Hepatocyte (in vitro differentiated cells): ENCODE results near the gene ABHD4. TPM values are rescaled to one million over a fixed set of nuclear protein-coding genes. Genes with fewer than 3 reads are reported as not detected.

Experiments used
- DNase-seq: peaks from one replicate; pipeline ENCODE4 v3.0.0-alpha.2; 2016; ENCODE audit warnings: low spot score
- H2AFZ ChIP-seq: fragments of 200-600 bp; sonication (generic); 2 replicates; pipeline ENCODE4 v1.6.0; 2016; ENCODE audit warnings: antibody characterized with exemption, mild to moderate bottlenecking
- H3K27ac ChIP-seq: fragments of 200-600 bp; sonication (generic); 2 replicates; pipeline ENCODE4 v1.5.1; 2016; ENCODE audit warnings: mild to moderate bottlenecking
- H3K27me3 ChIP-seq: fragments of 200-600 bp; sonication (generic); 2 replicates; pipeline ENCODE4 v1.6.1; 2016
- H3K36me3 ChIP-seq: fragments of 200-600 bp; sonication (generic); replicated peaks from 2 replicates; pipeline ENCODE4 v1.5.1; 2016; ENCODE audit warnings: low read depth; ENCODE audit not compliant: insufficient read depth
- H3K4me1 ChIP-seq: fragments of 200-600 bp; sonication (generic); 2 replicates; pipeline ENCODE4 v1.5.1; 2016; ENCODE audit warnings: mild to moderate bottlenecking, moderate library complexity; ENCODE audit not compliant: insufficient read depth
- H3K4me2 ChIP-seq: fragments of 200-600 bp; sonication (generic); 2 replicates; pipeline ENCODE4 v1.6.0; 2016
- H3K4me3 ChIP-seq: fragments of 200-600 bp; sonication (generic); 2 replicates; pipeline ENCODE4 v1.5.1; 2016; ENCODE audit warnings: mild to moderate bottlenecking
- H3K79me2 ChIP-seq: fragments of 200-600 bp; sonication (generic); 2 replicates; pipeline ENCODE4 v1.6.0; 2017; ENCODE audit warnings: mild to moderate bottlenecking
- H3K9me2 ChIP-seq: fragments of 200-600 bp; sonication (generic); replicated peaks from 2 replicates; pipeline ENCODE4 v1.6.0; 2017; ENCODE audit warnings: mild to moderate bottlenecking; ENCODE audit not compliant: insufficient read depth
- H3K9me3 ChIP-seq: fragments of 200-600 bp; sonication (generic); 2 replicates; pipeline ENCODE4 v1.5.1; 2016; ENCODE audit warnings: low read depth, mild to moderate bottlenecking
- H4K20me1 ChIP-seq: fragments of 200-600 bp; sonication (generic); 2 replicates; pipeline ENCODE4 v1.6.0; 2016; ENCODE audit warnings: mild to moderate bottlenecking; ENCODE audit not compliant: insufficient read depth, poor library complexity, severe bottlenecking
- CTCF ChIP-seq: fragments of 200-600 bp; sonication (generic); IDR thresholded peaks from 2 replicates; pipeline ENCODE4 v1.5.1; 2016; ENCODE audit warnings: antibody characterized with exemption, mild to moderate bottlenecking; ENCODE audit not compliant: poor library complexity
- EZH2 ChIP-seq: fragments of 200-600 bp; sonication (generic); IDR thresholded peaks from 2 replicates; pipeline ENCODE4 v1.6.1; 2016; ENCODE audit warnings: antibody characterized with exemption, mild to moderate bottlenecking, borderline replicate concordance
- EZH2phosphoT487 ChIP-seq: fragments of 200-600 bp; sonication (generic); IDR thresholded peaks from one replicate; pipeline ENCODE4 v1.6.1; 2018; ENCODE audit warnings: antibody characterized with exemption, mild to moderate bottlenecking, low read depth, moderate library complexity; ENCODE audit not compliant: unreplicated experiment, severe bottlenecking
- WGBS: methylation state at CpG from one replicate; pipeline ENCODE4 v1.1.6; 2016; ENCODE audit warnings: low lambda C conversion rate; ENCODE audit errors: missing lambda C conversion rate; 5-methylcytosine and 5-hydroxymethylcytosine counted together
- polyA plus RNA-seq: library from polyadenylated mRNA; unstranded; fragments of >200 nt; fragmentation: Nextera tagmentation; extraction: Ambion mirVana; gene quantifications from 2 replicates; pipeline ENCODE4 v1.2.1, GENCODE V29; 2016
- total RNA-seq: library from RNA; depleted of rRNA; stranded (reverse); fragments of >200 nt; gene quantifications from 2 replicates; pipeline ENCODE4 v1.2.3, GENCODE V29; 2014

Gene ABHD4
- total and polyA plus RNA-seq, 2 experiments from 2014 or later: 30.7 to 49.8 TPM

- no peak for TF ChIP-seq EZH2
- no peak for TF ChIP-seq CTCF
- no peak for TF ChIP-seq EZH2phosphoT487
- Histone ChIP-seq H3K36me3 (no peaks in the 10 kb centered on the region), H2AFZ (no peak overlapping the region), H3K27me3 (no peaks in the 10 kb centered on the region), H3K79me2 (peaks cover 77% of the 10 kb centered on the region), H4K20me1 (peaks cover 7% of the 10 kb centered on the region), H3K4me3 (no peak overlapping the region), H3K9me3 (no peaks in the 10 kb centered on the region), H3K9me2 (no peaks in the 10 kb centered on the region), H3K27ac (no peak overlapping the region), H3K4me2 (no peak overlapping the region), H3K4me1 (no peaks in the 10 kb centered on the region)
- DNase-seq: no peak
- 78% methylated on average over 6 of the region's 6 CpGs for WGBS
Observed at GRCh38 chr14:22577334-22577908, 20.7 kb upstream of the ABHD4 start.

DNA sequence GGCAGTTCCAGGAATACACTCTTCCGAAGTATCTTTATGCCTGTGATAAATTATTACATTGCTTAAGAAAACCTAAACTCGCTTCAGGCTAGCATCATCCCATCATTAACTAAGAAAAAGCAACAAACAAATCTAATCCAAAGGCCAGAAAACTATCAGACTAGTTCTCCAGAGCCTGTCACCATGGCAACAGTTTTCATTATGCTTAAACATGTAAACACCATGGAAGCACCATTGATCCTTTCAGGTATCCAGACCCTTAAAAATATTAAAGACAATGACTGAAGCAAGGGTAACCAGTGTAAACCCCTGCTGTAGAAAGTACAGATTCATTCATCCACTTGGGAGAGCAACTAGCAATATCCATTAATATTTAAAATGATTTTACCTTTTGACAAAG, 18.9 kb upstream of the ABHD4 start:
- no peaks in the 10 kb centered on the region for H3K27me3 ChIP-seq
- no peak overlapping the region for H2AFZ ChIP-seq
- no peaks in the 10 kb centered on the region for H3K9me2 ChIP-seq
- H3K4me3 ChIP-seq: no peak overlapping the region
- no peak overlapping the region for H3K27ac ChIP-seq
- TF ChIP-seq EZH2 (no peak), EZH2phosphoT487 (no peak), CTCF (no peak)
- H3K4me2 ChIP-seq: no peak overlapping the region
- H3K79me2 ChIP-seq: peaks cover 93% of the 10 kb centered on the region
- H4K20me1 ChIP-seq: peaks cover 7% of the 10 kb centered on the region
- DNase-seq: no peak
- H3K36me3 ChIP-seq: no peaks in the 10 kb centered on the region
- WGBS: 82% methylated on average over 2 of the region's 2 CpGs
- no peaks in the 10 kb centered on the region for H3K9me3 ChIP-seq
- no peaks in the 10 kb centered on the region for H3K4me1 ChIP-seq

GRCh38 chr14:22579881-22580280, 18.2 kb upstream of the ABHD4 start:
- H2AFZ ChIP-seq: no peak overlapping the region
- no peak overlapping the region for H3K27ac ChIP-seq
- H3K27me3 ChIP-seq: no peaks in the 10 kb centered on the region
- H3K79me2 ChIP-seq: peaks cover 93% of the 10 kb centered on the region
- H3K9me3 ChIP-seq: no peaks in the 10 kb centered on the region
- H3K4me1 ChIP-seq: no peaks in the 10 kb centered on the region
- WGBS: 78% methylated on average over 3 of the region's 3 CpGs
- DNase-seq: no peak
- H3K4me2 ChIP-seq: no peak overlapping the region
- H3K36me3 ChIP-seq: no peaks in the 10 kb centered on the region
- H3K4me3 ChIP-seq: no peak overlapping the region
- peaks cover 7% of the 10 kb centered on the region for H4K20me1 ChIP-seq
- H3K9me2 ChIP-seq: no peaks in the 10 kb centered on the region
- no peak for TF ChIP-seq EZH2phosphoT487
- no peak for TF ChIP-seq CTCF
- TF ChIP-seq EZH2: no peak
